Activated CD8-positive, alpha-beta T cell treated with anti-CD3 and anti-CD28 coated beads for 36 hours (primary cell): ENCODE data around the gene CCDC93. TPM values are rescaled to one million over a fixed set of nuclear protein-coding genes. Genes with fewer than 3 reads are reported as not detected.

Experiments
- ATAC-seq: fragments of 200-7000 bp; cut with Tn5 transposase; one replicate; pipeline ENCODE4 v1.10.0; 2021; ENCODE audit warnings: mild to moderate bottlenecking, moderate library complexity
- CTCF ChIA-PET: fragments of 350-600 bp; sonication (Branson Sonifier 250); formaldehyde crosslinking; loops from one replicate; lab custom pipeline; 2021; ENCODE audit warnings: antibody characterized with exemption; lab: Charles Lee
- POLR2A ChIA-PET: fragments of 350-600 bp; sonication (Branson Sonifier 250); formaldehyde crosslinking; loops from one replicate; lab custom pipeline; 2021; ENCODE audit warnings: antibody characterized with exemption; lab: Charles Lee
- DNase-seq: peaks from one replicate; pipeline ENCODE4 v3.0.0-alpha.2; 2020
- H3K27ac Mint-ChIP-seq: one replicate; pipeline ENCODE4 v1.8.0; 2021; ENCODE audit warnings: mild to moderate bottlenecking, mixed read lengths
- H3K27me3 Mint-ChIP-seq: one replicate; pipeline ENCODE4 v1.8.0; 2021; ENCODE audit warnings: mixed read lengths
- H3K36me3 Mint-ChIP-seq: one replicate; pipeline ENCODE4 v1.8.0; 2021; ENCODE audit warnings: low read depth, mixed read lengths
- H3K4me1 Mint-ChIP-seq: one replicate; pipeline ENCODE4 v1.8.0; 2021; ENCODE audit warnings: low read depth, mixed read lengths
- H3K4me3 Mint-ChIP-seq: one replicate; pipeline ENCODE4 v1.8.0; 2021; ENCODE audit warnings: mild to moderate bottlenecking, moderate library complexity, mixed read lengths
- H3K9me3 Mint-ChIP-seq: one replicate; pipeline ENCODE4 v1.8.0; 2021; ENCODE audit warnings: mixed read lengths
- intact Hi-C: fragments of 100-400 bp; cut with micrococcal nuclease; formaldehyde crosslinking; loops from one replicate; pipeline ENCODE4 v1.10.0; 2022
- total RNA-seq, 2 experiments: library from RNA; stranded (reverse); gene quantifications; one replicate each; pipeline ENCODE4 v1.2.3, GENCODE V29; 2021
- TF ChIP-seq, protein P1 (sequence below): fragments of 200-600 bp; IDR thresholded peaks from one replicate; pipeline ENCODE4 v1.8.0; 2022; ENCODE audit warnings: antibody characterized with exemption, mild to moderate bottlenecking

CCDC93 gene
- total RNA-seq, 2 experiments from 2014 or later: 24.5 to 25.4 TPM

DNA sequence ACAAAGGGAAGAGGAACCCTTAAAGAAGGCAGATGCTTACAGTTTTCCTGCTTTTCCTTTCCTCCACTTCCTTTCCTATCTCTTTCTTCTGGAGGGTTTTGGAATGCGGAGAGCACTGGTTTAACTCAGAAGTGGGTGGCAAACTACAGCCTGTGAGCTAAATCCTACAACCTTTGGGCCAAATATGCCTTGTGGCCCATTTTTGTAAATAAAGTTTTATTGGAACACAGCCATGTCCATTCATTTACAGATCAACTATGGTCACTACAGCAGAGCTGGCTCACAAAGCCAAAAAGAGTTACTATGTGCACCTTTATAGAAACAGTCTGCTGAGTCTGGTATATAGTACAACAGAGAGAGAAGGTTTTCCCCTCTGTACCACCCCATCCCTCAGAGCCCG, 69.1 kb downstream of the CCDC93 start:
- POLR2A ChIA-PET: no interaction called here
- no peaks in the 10 kb centered on the region for H3K9me3 Mint-ChIP-seq
- H3K27ac Mint-ChIP-seq: no peak overlapping the region

DNA sequence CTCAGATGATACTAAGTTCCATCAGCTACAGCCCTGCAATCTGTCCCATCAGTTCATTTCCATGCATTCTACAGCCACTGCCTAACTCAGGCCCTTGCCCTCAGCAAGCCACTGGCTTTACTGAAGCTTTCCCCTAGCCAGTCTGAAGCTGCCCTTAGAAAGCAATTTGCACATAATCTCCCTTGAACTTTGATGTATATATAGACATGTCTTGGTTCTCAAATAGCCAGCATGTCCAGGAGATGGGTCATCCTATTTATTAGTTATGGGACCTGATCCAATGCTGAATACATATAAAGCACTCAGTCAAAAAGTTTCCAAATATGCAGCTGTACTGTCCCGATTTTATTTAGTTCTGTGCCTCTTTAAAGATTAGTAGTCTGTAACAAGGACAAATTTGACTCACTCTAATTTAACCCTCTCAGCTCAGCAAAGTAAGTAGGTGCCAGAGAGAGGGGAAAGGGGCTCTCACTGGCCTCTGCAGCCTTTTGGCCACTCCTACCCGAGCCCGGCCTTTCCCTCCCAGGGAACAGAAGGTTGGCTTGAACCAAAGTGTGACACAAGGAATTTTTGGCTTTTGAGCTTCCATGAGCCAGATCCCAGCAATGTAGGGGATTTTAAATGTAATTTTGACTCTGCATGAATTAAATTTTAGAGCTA, 70.7 kb downstream of the CCDC93 start:
- CTCF ChIA-PET: interaction anchor here (1.0 to 1.5 kb wide), 3 partner anchors 14 to 60 kb away, joined by 3 to 4 read pairs (median 3); no protein-coding TSS in a partner anchor
- ATAC-seq (no peak), DNase-seq (no peak)
- H3K36me3 Mint-ChIP-seq: peaks cover 56% of the 10 kb centered on the region
- TF ChIP-seq, protein P1, sequence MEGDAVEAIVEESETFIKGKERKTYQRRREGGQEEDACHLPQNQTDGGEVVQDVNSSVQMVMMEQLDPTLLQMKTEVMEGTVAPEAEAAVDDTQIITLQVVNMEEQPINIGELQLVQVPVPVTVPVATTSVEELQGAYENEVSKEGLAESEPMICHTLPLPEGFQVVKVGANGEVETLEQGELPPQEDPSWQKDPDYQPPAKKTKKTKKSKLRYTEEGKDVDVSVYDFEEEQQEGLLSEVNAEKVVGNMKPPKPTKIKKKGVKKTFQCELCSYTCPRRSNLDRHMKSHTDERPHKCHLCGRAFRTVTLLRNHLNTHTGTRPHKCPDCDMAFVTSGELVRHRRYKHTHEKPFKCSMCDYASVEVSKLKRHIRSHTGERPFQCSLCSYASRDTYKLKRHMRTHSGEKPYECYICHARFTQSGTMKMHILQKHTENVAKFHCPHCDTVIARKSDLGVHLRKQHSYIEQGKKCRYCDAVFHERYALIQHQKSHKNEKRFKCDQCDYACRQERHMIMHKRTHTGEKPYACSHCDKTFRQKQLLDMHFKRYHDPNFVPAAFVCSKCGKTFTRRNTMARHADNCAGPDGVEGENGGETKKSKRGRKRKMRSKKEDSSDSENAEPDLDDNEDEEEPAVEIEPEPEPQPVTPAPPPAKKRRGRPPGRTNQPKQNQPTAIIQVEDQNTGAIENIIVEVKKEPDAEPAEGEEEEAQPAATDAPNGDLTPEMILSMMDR: no peak
- no peaks in the 10 kb centered on the region for H3K27me3 Mint-ChIP-seq
- intact Hi-C loops: no loop called here
- no peak overlapping the region for H3K27ac Mint-ChIP-seq
- H3K9me3 Mint-ChIP-seq: no peaks in the 10 kb centered on the region
- H3K4me1 Mint-ChIP-seq: no peaks in the 10 kb centered on the region
- H3K4me3 Mint-ChIP-seq: no peak overlapping the region
- POLR2A ChIA-PET: no interaction called here

More for the DNA sequence above, 69.1 kb downstream of the CCDC93 start:
- Mint-ChIP-seq H3K36me3 (peaks cover 57% of the 10 kb centered on the region), H3K27me3 (no peaks in the 10 kb centered on the region), H3K4me3 (no peak overlapping the region), H3K4me1 (no peaks in the 10 kb centered on the region)
- intact Hi-C loops: no loop called here
- CTCF ChIA-PET: no interaction called here
- DNase-seq: no peak
- no peak for ATAC-seq
- TF ChIP-seq, protein P1: no peak

DNA sequence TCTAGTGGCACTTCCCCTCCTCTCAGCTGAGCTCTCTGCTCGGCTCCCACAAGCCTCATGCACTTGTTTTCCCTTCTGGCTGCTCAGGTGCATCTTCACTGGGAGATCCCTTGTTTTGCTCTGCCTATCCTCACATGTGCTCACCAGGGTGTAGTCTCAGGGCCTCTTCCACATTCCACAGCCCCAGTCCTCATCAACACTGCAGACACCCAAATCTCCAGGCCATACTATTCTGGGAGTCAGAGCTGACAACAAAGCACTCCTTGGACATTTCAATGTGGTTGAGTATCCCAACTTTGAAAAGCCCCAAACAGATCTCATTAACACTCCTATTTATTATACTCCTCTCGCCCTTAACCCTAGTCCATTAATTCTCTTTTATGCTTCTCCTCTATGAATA, 71.3 kb downstream of the CCDC93 start:
- peaks cover 52% of the 10 kb centered on the region for H3K36me3 Mint-ChIP-seq
- POLR2A ChIA-PET: no interaction called here
- H3K9me3 Mint-ChIP-seq: no peaks in the 10 kb centered on the region
- ATAC-seq: no peak
- TF ChIP-seq, protein P1: no peak
- no peaks in the 10 kb centered on the region for H3K4me1 Mint-ChIP-seq
- no peak overlapping the region for H3K4me3 Mint-ChIP-seq
- CTCF ChIA-PET: interaction anchor here (1.2 to 1.5 kb wide), 3 partner anchors 14 to 61 kb away, joined by 3 to 4 read pairs (median 3); no protein-coding TSS in a partner anchor
- no peak overlapping the region for H3K27ac Mint-ChIP-seq
- no peak for DNase-seq
- no peaks in the 10 kb centered on the region for H3K27me3 Mint-ChIP-seq
- intact Hi-C loops: no loop called here

DNA sequence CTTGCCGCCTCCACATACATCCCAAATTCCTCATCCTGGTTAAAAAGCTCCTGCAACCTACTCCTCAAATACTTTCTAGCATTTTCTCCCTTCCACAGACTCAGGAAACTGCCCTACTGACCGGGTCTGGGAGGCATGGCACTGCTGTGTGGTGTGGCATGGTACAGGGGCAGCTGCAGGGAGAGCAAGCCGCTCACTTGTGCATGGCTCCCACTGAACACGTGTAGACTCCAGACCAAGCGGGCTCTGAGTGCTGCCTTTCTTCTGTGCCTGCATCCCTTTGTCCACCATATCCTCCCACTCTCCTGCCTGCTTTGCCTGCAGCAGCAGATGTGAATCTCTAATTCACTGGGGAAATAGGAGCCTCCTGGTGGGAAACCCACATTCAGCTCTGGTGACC, 72.2 kb downstream of the CCDC93 start:
- Mint-ChIP-seq H3K9me3 (no peaks in the 10 kb centered on the region), H3K36me3 (peaks cover 44% of the 10 kb centered on the region), H3K4me1 (no peaks in the 10 kb centered on the region), H3K27ac (no peak overlapping the region), H3K4me3 (no peak overlapping the region), H3K27me3 (no peaks in the 10 kb centered on the region)
- TF ChIP-seq, protein P1: no peak
- ChIA-PET CTCF (interaction anchor here (1.3 to 1.5 kb wide), 2 partner anchors 15 to 62 kb away, joined by 3 to 4 read pairs; no protein-coding TSS in a partner anchor), POLR2A (no interaction called here)
- no peak for ATAC-seq
- DNase-seq: no peak
- intact Hi-C loops: no loop called here

DNA sequence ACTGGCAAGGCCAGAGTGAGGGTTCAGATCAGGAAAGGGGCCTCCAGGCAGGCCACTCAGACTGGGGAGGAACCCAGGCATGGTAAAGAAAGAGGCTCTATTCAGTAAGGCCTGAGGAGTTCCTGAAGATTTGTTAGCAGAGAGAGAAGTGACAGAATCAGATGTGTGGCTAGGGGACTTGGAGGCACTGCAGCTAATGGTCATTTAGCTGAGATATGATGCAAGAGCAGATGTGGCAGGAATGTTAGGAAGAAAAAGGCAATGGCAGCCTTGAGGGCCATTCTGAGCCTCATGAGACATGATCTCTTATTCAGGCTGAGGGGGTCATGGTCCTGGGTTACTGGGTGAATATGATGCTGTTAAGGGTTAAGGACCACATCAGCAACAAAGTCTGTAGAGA, 73.4 kb downstream of the CCDC93 start:
- ATAC-seq (no peak), DNase-seq (no peak)
- intact Hi-C loops: no loop called here
- POLR2A ChIA-PET: no interaction called here
- TF ChIP-seq, protein P1: no peak
- Mint-ChIP-seq H3K27me3 (no peaks in the 10 kb centered on the region), H3K9me3 (no peaks in the 10 kb centered on the region), H3K4me3 (no peak overlapping the region), H3K27ac (no peak overlapping the region), H3K36me3 (peaks cover 40% of the 10 kb centered on the region), H3K4me1 (no peaks in the 10 kb centered on the region)
- CTCF ChIA-PET: interaction anchor here (1.1 kb wide), 1 partner anchor 126 kb away, joined by 3 read pairs; no protein-coding TSS in a partner anchor
